DOHH2 (cell line): ENCODE measurements around the gene TFF2.

Experiments used
- H3F3A ChIP-seq: fragments of 200-600 bp; sonication (generic), shearing (Covaris generic); 2 replicates; pipeline ENCODE4 v1.6.0; 2016; ENCODE audit warnings: antibody characterized with exemption, mild to moderate bottlenecking; ENCODE audit not compliant: control insufficient read depth, insufficient read depth
- H3K27ac ChIP-seq: fragments of 200-600 bp; sonication (generic); 2 replicates; pipeline ENCODE4 v1.5.1; 2014; ENCODE audit warnings: low read depth, mild to moderate bottlenecking, low read length, moderate library complexity
- H3K27me3 ChIP-seq: fragments of 200-600 bp; sonication (generic); 2 replicates; pipeline ENCODE4 v1.6.1; 2014; ENCODE audit warnings: mild to moderate bottlenecking, low read length, mixed read lengths; ENCODE audit not compliant: control insufficient read depth
- H3K36me3 ChIP-seq: fragments of 200-600 bp; sonication (generic); 2 replicates; pipeline ENCODE4 v1.6.1; 2014; ENCODE audit warnings: mild to moderate bottlenecking, low read length, moderate library complexity, mixed read lengths; ENCODE audit not compliant: control insufficient read depth
- H3K4me1 ChIP-seq: fragments of 200-600 bp; sonication (generic); 2 replicates; pipeline ENCODE4 v1.6.1; 2014; ENCODE audit warnings: mild to moderate bottlenecking, low read length, mixed read lengths; ENCODE audit not compliant: control insufficient read depth
- H3K4me2 ChIP-seq: fragments of 200-600 bp; sonication (generic); 2 replicates; pipeline ENCODE4 v1.6.0; 2014; ENCODE audit warnings: mild to moderate bottlenecking, low read length, moderate library complexity
- H3K4me3 ChIP-seq: fragments of 200-600 bp; sonication (generic); 2 replicates; pipeline ENCODE4 v1.5.1; 2014; ENCODE audit warnings: mild to moderate bottlenecking, low read length, mixed read lengths
- H3K79me2 ChIP-seq: fragments of 200-600 bp; sonication (generic); 2 replicates; pipeline ENCODE4 v1.6.1; 2014; ENCODE audit warnings: mild to moderate bottlenecking, low read length, mixed read lengths; ENCODE audit not compliant: control insufficient read depth
- H3K9me2 ChIP-seq: fragments of 200-600 bp; sonication (generic); replicated peaks from 2 replicates; pipeline ENCODE4 v1.6.1; 2014; ENCODE audit warnings: mild to moderate bottlenecking, low read length, mixed read lengths; ENCODE audit not compliant: control insufficient read depth
- H3K9me3 ChIP-seq: fragments of 200-600 bp; sonication (generic); 2 replicates; pipeline ENCODE4 v1.6.1; 2014; ENCODE audit warnings: antibody characterized with exemption, low read length, mixed read lengths; ENCODE audit not compliant: control insufficient read depth, insufficient read depth
- H4K20me1 ChIP-seq: fragments of 200-600 bp; sonication (generic); 2 replicates; pipeline ENCODE4 v1.6.0; 2014; ENCODE audit warnings: low read depth, mild to moderate bottlenecking, antibody characterized with exemption, low read length, moderate library complexity; ENCODE audit not compliant: control insufficient read depth, insufficient read depth
- CTCF ChIP-seq: fragments of 200-600 bp; sonication (generic); IDR thresholded peaks from one replicate; pipeline ENCODE4 v1.5.1; 2014; ENCODE audit warnings: antibody characterized with exemption, mild to moderate bottlenecking, low read depth, low read length; ENCODE audit not compliant: poor library complexity, severe bottlenecking
- EZH2phosphoT487 ChIP-seq: fragments of 200-600 bp; sonication (generic); IDR thresholded peaks from 2 replicates; pipeline ENCODE4 v1.6.1; 2017; ENCODE audit warnings: borderline replicate concordance, mild to moderate bottlenecking, antibody characterized with exemption, low read length, moderate library complexity, mixed read lengths

TFF2 gene

GRCh38 chr21:42319376-42319775, 31.4 kb downstream of the TFF2 start:
- no peaks in the 10 kb centered on the region for H3K9me2 ChIP-seq
- H4K20me1 ChIP-seq, result no peaks in the 10 kb centered on the region
- H3K4me2 ChIP-seq, result peak overlapping the region; percentile 48

DNA sequence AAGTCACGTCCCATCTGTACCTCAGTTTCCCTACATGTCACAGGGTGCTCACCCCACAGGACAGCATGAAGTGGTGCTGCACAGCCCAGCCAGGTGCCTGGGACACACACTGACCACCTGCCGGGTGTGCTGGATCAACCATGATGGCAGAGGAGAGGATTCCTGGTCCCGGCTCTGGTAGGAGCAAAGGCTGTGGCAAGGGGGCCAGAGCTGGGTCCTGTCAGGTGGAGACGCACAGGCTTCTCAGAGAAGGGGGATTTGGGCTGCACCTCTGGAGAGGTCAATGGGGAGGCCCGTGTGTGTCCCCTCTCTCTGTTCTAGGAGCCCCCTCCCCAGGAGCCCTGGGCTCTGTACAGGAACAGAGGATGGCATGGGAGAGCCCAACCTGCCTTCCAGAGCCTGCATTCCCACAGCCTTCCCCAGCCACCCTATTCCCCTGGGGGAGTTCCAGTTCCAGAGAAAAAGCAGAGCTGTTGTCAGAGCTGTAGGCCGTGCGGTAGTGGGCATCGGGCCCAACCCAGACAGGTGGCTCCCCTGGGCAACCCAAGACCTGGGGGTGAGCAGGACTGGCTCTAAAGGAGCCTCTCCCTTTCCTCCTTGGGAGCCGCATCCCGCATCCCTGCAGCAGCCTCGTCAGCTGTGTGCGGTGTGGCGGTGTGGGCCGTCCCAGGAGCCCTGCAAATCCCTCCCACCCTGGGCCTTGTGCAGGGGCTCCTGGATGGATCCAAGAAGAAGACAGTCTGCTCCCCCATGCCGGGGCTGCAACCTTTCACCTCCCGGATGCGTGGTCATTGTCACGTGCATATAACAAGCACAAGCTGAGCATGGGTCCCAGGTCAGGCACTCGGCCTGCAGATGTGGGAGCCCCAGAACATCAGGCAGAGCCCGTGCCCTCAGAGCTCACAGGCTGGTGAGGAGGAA, 32.7 kb downstream of the TFF2 start:
- Histone ChIP-seq H3K27ac (no peak overlapping the region), H3K4me2 (no peak overlapping the region), H3K79me2 (no peaks in the 10 kb centered on the region), H3K27me3 (peaks cover 11% of the 10 kb centered on the region), H4K20me1 (no peaks in the 10 kb centered on the region), H3K4me1 (peaks cover 14% of the 10 kb centered on the region), H3K9me2 (no peaks in the 10 kb centered on the region), H3F3A (no peaks in the 10 kb centered on the region), H3K36me3 (no peaks in the 10 kb centered on the region), H3K4me3 (no peak overlapping the region), H3K9me3 (no peaks in the 10 kb centered on the region)
- no peak for TF ChIP-seq EZH2phosphoT487
- no peak for TF ChIP-seq CTCF

More at GRCh38 chr21:42319376-42319775, 31.4 kb downstream of the TFF2 start:
- H3K4me3 ChIP-seq, result peak overlapping the region; percentile 30
- H3K27ac ChIP-seq, result no peak overlapping the region
- peaks cover 14% of the 10 kb centered on the region for H3K4me1 ChIP-seq
- no peaks in the 10 kb centered on the region for H3K36me3 ChIP-seq
- no peaks in the 10 kb centered on the region for H3K9me3 ChIP-seq
- peaks cover 20% of the 10 kb centered on the region for H3K27me3 ChIP-seq
- TF ChIP-seq EZH2phosphoT487 (no peak), CTCF (no peak)
- no peaks in the 10 kb centered on the region for H3F3A ChIP-seq
- no peaks in the 10 kb centered on the region for H3K79me2 ChIP-seq

GRCh38 chr21:42317341-42317741, 33.5 kb downstream of the TFF2 start:
- H3K27ac ChIP-seq, result no peak overlapping the region
- TF ChIP-seq EZH2phosphoT487, result no peak
- TF ChIP-seq CTCF, result no peak
- H3F3A ChIP-seq, result no peaks in the 10 kb centered on the region
- no peaks in the 10 kb centered on the region for H3K79me2 ChIP-seq
- no peaks in the 10 kb centered on the region for H3K36me3 ChIP-seq
- no peak overlapping the region for H3K4me3 ChIP-seq
- no peaks in the 10 kb centered on the region for H4K20me1 ChIP-seq
- no peaks in the 10 kb centered on the region for H3K9me3 ChIP-seq
- H3K4me2 ChIP-seq, result no peak overlapping the region
- H3K4me1 ChIP-seq, result peaks cover 14% of the 10 kb centered on the region
- peaks cover 7% of the 10 kb centered on the region for H3K27me3 ChIP-seq
- no peaks in the 10 kb centered on the region for H3K9me2 ChIP-seq
